GM21367 (cell line): ENCODE data around the gene FXYD2.

Experiments
- ATAC-seq: cut with Tn5 transposase; IDR thresholded peaks from one replicate; pipeline ENCODE4 v1.9.1; 2021; ENCODE audit not compliant: unreplicated experiment

The FXYD2 gene

DNA sequence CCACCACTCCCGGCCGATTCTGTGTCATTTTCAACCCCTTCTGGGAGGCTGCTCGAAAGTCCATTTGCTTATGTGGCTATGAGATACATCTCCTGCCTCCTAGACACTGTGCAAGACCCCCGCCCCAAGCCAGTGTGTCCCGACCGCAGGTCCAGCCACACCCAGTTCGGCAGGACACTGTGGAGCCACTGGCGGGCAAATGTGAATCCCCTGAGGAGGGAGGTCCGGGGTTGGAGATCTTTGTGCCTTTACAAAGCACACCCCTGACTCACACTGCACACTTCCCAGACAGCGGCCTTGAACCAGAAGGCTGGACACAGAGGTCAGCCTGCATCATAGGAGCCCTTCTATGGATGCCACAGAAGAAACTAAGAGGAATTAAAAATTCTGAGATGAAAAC, 34.5 kb upstream of the FXYD2 start:
- no peak for ATAC-seq

- ATAC-seq: no peak
These were observed 33.3 kb upstream of the FXYD2 start for GRCh38 chr11:117857734-117858414.

DNA sequence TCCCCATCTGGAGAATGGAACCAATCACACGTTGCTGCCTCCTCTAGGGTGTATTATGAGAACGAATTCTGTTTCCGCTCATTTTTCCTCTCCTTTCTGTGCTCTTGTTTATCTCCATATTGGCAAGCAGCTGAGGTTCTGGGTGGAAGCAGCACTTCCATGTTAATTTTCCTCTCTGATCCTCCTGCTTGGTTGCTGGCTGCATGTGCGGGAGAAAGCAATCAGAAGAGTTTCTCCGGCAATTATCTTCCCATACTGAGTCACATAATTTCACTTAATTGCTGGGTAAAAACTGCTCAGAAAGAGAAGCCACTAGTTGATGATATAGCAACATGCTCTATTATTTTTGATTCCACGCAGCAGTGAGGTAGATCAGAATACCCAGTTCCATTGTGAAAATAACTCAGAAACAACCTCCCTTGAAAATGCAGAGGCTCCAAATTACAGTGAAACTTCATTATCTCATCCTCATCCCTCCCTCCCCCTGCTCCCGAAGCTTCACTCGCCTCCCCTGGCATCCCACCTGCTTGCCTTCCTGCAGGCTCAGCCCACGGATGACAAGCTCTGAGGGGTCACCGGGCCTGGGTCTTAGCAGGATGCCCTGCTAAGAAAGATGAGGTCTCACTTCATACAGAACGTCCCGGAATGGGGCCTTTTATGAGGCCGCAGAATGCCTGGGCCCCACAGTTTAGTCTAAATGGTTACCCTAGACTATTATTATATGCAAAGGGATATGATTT, 31.5 kb upstream of the FXYD2 start:
- ATAC-seq: no peak

GRCh38 chr11:117855186-117855845, 30.8 kb upstream of the FXYD2 start:
- ATAC-seq: no peak

DNA sequence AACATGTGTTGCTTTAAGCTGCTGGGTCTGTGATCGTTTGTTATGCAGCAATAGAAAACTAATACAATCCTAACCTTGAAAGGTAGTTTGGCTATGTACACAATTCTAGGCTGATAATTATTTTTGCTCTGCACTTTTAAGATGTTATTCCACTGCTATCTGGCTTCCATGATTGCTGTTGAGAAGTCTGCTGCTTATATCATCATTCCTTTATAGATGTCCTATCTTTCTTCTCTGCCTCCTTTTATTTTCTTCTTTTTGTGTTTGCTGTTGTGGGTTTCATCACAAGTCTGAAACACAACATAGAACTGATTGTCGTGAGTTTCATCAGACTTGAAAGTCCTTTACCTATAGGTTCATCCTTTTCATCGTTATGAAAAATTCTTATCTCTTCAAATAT, 27.8 kb upstream of the FXYD2 start:
- no peak for ATAC-seq

GRCh38 chr11:117851852-117852251, 27.3 kb upstream of the FXYD2 start:
- no peak for ATAC-seq

DNA sequence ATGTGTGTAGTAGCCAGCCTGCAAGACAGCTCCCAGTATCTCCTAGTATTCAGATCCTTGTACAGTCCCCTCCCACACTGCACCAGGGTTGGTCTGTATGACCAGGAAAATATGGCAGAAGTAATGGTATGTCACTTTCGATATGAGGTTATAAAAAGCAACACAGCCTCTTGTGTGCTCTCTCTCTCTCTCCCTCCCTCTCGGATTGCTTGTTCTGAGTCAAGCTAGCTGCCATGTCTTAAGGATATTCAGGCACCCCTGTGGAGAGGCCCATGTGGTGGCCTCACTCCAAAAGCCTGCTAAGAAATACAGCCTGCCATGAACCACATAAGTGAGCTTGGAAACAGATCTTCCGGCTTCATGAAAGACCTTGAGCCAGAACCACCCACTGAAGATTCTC, 26.6 kb upstream of the FXYD2 start:
- no peak for ATAC-seq

DNA sequence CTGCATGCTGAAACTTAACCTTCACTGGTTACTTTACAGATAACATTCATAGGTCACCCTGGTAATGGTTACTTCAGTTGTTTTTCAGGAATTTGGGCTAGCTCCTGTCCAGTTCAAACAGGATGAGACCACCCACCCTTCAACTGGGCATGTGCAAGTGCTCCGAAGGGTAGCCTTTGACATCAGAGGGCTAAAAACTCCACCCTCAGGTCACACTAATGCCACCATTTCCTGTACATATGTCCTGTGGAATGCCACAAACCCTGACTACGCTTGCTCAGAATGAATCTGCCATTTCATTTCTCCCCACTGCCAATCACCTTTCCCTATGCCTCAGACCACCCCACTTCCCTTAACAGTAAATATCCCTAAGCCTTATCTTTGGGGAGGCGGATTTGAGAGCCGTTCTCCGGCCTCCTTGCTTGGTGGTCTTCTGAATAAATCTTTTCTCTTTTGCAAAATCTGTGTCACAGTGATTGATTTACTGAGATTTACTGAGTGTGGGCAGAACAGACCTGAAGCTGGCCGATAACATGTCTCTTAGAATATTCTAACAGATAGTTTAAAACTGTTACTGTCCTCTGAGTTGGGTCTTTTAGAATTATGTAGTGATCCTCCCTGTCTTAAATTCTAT, 25.4 kb upstream of the FXYD2 start:
- ATAC-seq: no peak

GRCh38 chr11:117843666-117844484, 19.3 kb upstream of the FXYD2 start:
- ATAC-seq: no peak

DNA sequence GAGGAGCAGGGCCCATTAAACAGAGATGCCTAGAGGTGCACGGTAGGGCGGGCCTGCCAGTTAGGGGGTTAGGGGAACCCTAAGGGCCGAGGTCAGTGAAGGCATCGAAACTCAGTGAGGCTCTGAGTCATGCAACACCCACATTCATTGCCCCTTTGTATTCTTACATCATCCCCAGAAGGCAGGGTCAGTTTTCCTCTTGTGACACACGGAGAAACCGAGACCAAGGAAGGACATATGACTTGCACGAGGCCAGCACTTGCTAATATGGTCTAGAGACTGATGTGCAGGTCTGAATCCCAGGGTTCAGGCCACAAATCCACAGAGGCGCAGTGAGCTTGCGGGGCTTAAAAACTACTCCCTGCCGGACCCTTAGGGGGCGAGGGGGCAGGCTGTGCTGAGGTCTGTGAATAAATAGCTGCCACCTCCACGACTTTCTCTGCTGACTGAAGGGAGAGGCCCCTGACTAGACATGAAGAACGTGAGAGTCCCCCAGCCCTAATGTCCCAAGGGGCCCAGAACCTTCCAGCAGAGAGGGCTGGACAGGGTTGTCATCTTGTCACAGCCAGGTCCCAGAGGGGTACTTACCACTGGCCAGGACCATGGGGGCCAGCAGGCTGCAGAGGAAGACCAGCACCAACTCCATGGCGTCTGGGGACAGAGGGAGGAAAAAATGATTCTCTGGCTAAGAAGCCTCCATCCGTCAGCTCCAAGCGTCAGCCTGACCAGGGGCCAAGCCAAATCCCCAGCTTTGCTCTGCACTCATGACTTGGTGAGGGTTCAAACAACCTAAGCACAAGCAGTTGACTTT, 17.8 kb upstream of the FXYD2 start:
- no peak for ATAC-seq

- no peak for ATAC-seq
These were observed 17.0 kb upstream of the FXYD2 start for GRCh38 chr11:117841551-117842031.

DNA sequence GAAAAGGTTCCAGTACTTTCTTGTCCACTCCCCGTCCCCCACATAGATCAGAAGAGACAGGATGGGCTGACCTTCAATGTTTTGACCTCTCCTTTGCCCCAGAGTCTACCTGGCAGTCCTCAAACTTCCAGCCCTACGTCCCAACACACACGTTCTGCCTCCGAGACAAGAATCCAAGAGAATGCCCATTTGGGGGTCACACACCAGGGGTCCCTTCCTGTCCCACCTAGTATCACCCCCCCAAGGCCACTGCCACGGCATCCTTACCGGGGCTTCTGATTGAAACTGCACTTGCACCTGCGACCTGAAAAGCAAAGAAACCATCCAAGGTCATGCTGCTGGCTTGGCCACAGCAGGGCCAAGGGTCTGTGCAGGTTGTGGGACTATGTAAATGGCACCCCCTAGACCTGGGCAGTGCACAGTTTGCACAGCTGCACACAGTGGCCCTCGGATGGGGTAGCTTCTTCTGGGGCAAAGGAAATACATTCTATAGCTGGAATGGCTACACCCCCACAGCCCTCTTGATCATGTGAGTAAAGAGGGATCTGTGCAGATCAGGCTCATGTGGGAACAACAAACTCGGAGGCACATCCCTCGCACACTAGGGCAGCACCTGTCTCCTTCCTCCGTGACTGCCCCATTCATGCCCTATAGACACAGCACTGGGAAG, 16.5 kb upstream of the FXYD2 start:
- ATAC-seq: no peak

GRCh38 chr11:117839936-117840813, 15.6 kb upstream of the FXYD2 start:
- no peak for ATAC-seq

GRCh38 chr11:117839380-117839881, 14.9 kb upstream of the FXYD2 start:
- no peak for ATAC-seq

GRCh38 chr11:117838901-117839300, 14.4 kb upstream of the FXYD2 start:
- ATAC-seq: no peak

GRCh38 chr11:117837791-117838190, 13.2 kb upstream of the FXYD2 start:
- no peak for ATAC-seq

- ATAC-seq: no peak
These were observed 12.7 kb upstream of the FXYD2 start for GRCh38 chr11:117837070-117837776.
